ENCODE data around the gene IFI27L2. TPM values are rescaled to one million over a fixed set of nuclear protein-coding genes. Genes with fewer than 3 reads are reported as not detected.

The IFI27L2 gene
- total and polyA plus RNA-seq, 2 experiments from 2014 or later: 23.4 to 38.5 TPM

GRCh38 chr14:94097091-94097490, 32.3 kb downstream of the IFI27L2 start (continued):
- TF ChIP-seq ZNF462 (CRISPR knock-in tag; IDR thresholded peaks at IDR 0.05) (no peak), CTCF (conservative IDR thresholded peaks at IDR 0.05; ENCODE audit: low read depth in 2 of 2) (no peak), ZNF114 (CRISPR knock-in tag; IDR thresholded peaks at IDR 0.05) (no peak), CREB1 (CRISPR knock-in tag; IDR thresholded peaks at IDR 0.05; ENCODE audit: low read depth) (no peak), POLR2AphosphoS5 (IDR thresholded peaks at IDR 0.05; ENCODE audit: low read depth) (no peak)

- no peaks in the 10 kb centered on the region for H3K9me2 ChIP-seq (ENCODE audit: insufficient read depth)
- DNase-seq (ENCODE audit: low spot score) (no peak), ATAC-seq (no peak)
- no peaks in the 10 kb centered on the region for H3K79me2 ChIP-seq (replicated peaks; ENCODE audit: insufficient read depth)
- H3F3A ChIP-seq (replicated peaks; ENCODE audit: low read depth): no peaks in the 10 kb centered on the region
- Mint-ChIP-seq H3K4me3 (no peak overlapping the region), H3K27me3 (ENCODE audit: insufficient read depth, low read depth, poor library complexity) (no peaks in the 10 kb centered on the region), H3K4me1 (no peaks in the 10 kb centered on the region), H3K27ac (no peak overlapping the region), H3K36me3 (ENCODE audit: low read depth) (no peaks in the 10 kb centered on the region), H3K9me3 (no peaks in the 10 kb centered on the region)
- no peak overlapping the region for H3K4me2 ChIP-seq
- H3K27ac ChIP-seq (ENCODE audit: low read depth): no peak overlapping the region
- H3K4me3 ChIP-seq: no peak overlapping the region
- no peaks in the 10 kb centered on the region for H3K27me3 ChIP-seq (ENCODE audit: insufficient read depth)
- no peaks in the 10 kb centered on the region for H3K4me1 ChIP-seq (ENCODE audit: insufficient read depth)
- H4K20me1 ChIP-seq (replicated peaks; ENCODE audit: insufficient read depth): no peaks in the 10 kb centered on the region
- no peak overlapping the region for H2AFZ ChIP-seq
- no peaks in the 10 kb centered on the region for H3K36me3 ChIP-seq (ENCODE audit: insufficient read depth)
- no peak for TF ChIP-seq ZNF331 (CRISPR knock-in tag; IDR thresholded peaks at IDR 0.05; ENCODE audit: low read depth)
- TF ChIP-seq REST (IDR thresholded peaks at IDR 0.05; ENCODE audit: unreplicated experiment): no peak
- no peak for TF ChIP-seq EZH2phosphoT487 (IDR thresholded peaks at IDR 0.05; ENCODE audit: unreplicated experiment)
- no peak for TF ChIP-seq CREB1 (CRISPR knock-in tag; IDR thresholded peaks at IDR 0.05; ENCODE audit: low read depth)
- TF ChIP-seq POLR2AphosphoS5 (IDR thresholded peaks at IDR 0.05; ENCODE audit: low read depth): no peak
Observed at GRCh38 chr14:94093418-94093817, 36.0 kb downstream of the IFI27L2 start.
